Epithelial cell of esophagus (primary cell): ENCODE measurements around the gene GET4.
"Not testable (repeated sequence)": the region's sequence is repeated elsewhere in the genome, so short reads cannot be mapped to it uniquely, and the experiment has no call there.

ENCODE experiments used
- DNase-seq: peaks from one replicate; pipeline ENCODE4 v3.0.0; 2010; ENCODE audit warnings: low read depth
- H3K4me3 ChIP-seq: 2 replicates; pipeline ENCODE4 v1.5.1; 2011; ENCODE audit warnings: mild to moderate bottlenecking, low read length, control low read depth
- TF ChIP-seq, protein P1 (sequence below): IDR thresholded peaks from 2 replicates; pipeline ENCODE4 v1.5.1; 2011; ENCODE audit warnings: low read depth, mild to moderate bottlenecking, low read length, control low read depth, inconsistent platforms; ENCODE audit not compliant: insufficient read depth; ENCODE audit errors: missing control alignments

The GET4 gene

DNA sequence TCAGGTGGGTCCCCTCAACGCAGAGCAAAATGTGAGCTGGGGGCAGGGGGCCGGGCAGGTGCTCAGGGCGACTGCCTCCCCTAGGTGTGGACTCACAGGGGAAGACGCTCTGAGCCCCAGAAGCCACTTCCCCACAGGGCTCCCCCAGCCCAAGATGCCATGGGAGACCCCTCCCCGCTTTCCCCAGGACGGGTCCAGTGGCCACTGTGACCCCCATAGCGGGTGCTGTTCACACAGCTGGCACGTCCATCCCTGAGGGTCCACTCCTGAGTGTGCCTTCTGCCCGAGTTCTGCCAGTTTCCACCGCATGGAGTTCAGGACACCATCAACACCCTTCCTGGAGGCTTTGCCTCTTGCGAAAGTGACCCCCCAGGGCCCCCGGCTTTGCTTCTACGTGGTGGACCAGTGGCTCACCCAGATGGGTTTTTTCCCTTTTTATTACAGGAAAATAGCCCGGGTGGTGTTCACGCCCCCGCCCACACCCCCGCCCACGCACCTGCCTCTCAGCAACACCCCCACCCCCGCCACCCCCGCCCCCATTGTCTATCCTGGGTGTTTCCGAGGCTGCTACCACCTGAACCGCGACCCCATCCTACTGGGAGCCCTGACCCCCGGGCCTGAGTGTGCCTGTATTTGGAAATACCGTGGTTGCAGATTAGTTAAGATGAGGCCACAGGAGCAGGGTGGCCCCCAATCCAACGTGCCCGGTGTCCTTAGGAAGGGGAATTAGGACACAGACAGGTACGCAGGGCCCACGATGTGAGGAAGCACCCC lies 46.2 kb downstream of the GET4 start:
- TF ChIP-seq, protein P1, sequence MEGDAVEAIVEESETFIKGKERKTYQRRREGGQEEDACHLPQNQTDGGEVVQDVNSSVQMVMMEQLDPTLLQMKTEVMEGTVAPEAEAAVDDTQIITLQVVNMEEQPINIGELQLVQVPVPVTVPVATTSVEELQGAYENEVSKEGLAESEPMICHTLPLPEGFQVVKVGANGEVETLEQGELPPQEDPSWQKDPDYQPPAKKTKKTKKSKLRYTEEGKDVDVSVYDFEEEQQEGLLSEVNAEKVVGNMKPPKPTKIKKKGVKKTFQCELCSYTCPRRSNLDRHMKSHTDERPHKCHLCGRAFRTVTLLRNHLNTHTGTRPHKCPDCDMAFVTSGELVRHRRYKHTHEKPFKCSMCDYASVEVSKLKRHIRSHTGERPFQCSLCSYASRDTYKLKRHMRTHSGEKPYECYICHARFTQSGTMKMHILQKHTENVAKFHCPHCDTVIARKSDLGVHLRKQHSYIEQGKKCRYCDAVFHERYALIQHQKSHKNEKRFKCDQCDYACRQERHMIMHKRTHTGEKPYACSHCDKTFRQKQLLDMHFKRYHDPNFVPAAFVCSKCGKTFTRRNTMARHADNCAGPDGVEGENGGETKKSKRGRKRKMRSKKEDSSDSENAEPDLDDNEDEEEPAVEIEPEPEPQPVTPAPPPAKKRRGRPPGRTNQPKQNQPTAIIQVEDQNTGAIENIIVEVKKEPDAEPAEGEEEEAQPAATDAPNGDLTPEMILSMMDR, result no peak
- DNase-seq, result no peak
- H3K4me3 ChIP-seq, result no peak overlapping the region

DNA sequence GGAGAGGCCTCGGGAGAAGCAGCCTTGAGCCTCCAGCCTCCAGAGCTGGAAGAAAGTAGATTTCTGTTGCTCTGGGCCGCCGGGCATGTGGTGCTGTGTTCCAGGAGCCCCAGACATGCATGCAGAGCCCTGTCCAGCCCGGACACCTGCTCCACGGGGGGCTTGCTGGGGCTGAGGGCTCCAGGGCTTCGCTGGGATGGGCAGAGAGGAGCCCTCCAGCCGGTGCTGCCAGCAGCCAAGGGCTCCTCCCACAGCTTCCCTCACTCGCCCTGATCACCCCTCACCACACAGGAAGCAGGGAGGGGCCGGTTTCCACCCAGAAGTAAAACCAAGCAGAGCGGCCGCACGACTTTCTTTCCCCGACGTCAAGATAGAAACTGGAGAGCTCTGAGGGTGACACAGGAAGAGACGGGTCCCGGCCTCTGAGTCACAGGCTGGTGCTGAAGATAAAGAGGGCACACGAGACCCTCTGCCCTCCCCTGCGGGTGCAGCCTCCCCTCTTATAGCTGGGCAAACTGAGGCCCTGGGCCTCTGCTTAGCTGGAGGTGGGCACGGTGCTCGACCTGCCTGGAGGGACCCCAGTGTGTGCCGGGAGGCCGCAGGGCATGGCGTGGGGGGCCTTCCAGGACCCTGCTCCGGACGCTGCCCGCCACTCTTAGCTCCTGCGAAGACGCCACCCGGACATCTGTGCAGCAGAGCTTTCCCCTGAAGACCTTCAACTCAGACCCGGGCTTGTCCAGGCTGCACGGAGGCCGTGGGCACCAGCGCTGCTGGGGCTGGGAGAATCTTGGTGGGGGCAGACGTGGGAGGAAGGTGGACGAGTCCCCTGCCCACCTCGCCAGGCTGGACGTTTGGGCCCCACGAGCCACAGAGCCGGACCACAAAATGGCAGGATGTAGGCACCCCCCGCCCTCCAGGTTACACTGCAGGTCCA lies 47.0 kb downstream of the GET4 start:
- H3K4me3 ChIP-seq, result no peak overlapping the region
- TF ChIP-seq, protein P1, result no peak

DNA sequence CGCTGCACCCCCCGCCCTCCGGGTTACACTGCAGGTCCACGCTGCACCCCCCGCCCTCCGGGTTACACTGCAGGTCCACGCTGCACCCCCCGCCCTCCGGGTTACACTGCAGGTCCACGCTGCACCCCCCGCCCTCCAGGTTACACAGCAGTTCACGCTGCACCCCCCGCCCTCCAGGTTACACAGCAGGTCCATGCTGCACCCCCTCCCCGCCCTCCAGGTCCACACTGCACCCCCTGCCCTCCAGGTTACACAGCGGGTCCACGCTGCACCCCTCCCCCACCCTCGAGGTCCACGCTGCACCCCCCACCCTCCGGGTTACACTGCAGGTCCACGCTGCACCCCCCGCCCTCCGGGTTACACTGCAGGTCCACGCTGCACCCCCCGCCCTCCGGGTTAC lies 47.7 kb downstream of the GET4 start:
- not testable (repeated sequence) for DNase-seq

More for the DNA sequence above, 47.0 kb downstream of the GET4 start:
- DNase-seq, result no peak

DNA sequence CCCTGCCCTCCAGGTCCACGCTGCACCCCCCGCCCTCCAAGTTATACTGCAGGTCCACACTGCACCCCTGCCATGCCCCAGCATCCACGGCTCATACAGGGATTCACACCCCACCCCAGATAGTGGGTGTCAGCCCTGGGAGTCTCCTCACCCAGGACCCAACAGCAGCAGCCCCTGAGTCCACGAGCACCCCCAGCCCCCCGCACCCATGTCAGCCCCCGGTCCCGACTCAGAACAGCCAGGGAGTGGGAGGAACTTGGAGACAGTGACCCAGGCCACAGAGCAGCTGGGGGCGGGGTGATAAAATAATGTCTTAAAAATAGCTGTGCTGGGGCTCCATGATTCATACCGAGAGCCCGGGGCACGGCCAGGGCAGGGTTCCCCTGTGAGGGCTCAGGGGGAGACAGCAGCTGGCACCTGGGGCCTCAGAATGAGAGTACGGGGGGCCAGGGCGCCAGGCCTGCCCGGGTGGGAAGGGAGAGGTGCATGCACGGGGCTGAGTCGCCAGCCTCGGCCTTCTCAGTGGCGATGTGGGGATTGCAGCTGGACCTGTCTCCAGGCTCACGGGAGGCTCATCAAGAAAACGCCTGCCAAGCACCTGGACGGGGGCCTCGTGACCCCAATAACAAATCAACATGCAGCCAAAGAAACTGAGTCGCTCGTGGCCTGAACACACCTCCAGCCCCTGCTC lies 48.3 kb downstream of the GET4 start:
- TF ChIP-seq, protein P1, result no peak
- DNase-seq, result no peak

More for the DNA sequence above, 47.7 kb downstream of the GET4 start:
- H3K4me3 ChIP-seq, result not testable (repeated sequence)

DNA sequence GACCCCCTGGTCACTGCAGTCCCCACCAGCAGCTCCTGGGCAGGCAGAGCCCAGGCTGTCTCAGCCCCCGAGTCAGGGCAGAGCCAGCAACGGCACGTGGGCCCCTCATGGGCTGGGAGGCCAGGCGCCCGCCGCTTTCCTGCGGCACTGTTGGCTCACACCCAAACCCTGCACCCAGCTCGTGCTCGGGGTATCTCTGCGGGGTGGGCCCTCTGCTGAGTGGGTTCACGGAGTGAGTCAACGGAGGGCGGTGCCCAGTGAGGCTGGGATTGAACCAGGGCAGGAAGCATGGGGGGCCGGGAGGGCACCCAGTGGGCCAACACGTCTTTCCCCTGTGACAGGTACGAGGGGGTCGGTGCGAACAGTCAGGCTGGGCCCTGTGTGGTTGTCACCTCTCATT lies 49.2 kb downstream of the GET4 start:
- H3K4me3 ChIP-seq, result no peak overlapping the region
- TF ChIP-seq, protein P1, result no peak
- no peak for DNase-seq

More for the DNA sequence above, 48.3 kb downstream of the GET4 start:
- H3K4me3 ChIP-seq, result no peak overlapping the region

DNA sequence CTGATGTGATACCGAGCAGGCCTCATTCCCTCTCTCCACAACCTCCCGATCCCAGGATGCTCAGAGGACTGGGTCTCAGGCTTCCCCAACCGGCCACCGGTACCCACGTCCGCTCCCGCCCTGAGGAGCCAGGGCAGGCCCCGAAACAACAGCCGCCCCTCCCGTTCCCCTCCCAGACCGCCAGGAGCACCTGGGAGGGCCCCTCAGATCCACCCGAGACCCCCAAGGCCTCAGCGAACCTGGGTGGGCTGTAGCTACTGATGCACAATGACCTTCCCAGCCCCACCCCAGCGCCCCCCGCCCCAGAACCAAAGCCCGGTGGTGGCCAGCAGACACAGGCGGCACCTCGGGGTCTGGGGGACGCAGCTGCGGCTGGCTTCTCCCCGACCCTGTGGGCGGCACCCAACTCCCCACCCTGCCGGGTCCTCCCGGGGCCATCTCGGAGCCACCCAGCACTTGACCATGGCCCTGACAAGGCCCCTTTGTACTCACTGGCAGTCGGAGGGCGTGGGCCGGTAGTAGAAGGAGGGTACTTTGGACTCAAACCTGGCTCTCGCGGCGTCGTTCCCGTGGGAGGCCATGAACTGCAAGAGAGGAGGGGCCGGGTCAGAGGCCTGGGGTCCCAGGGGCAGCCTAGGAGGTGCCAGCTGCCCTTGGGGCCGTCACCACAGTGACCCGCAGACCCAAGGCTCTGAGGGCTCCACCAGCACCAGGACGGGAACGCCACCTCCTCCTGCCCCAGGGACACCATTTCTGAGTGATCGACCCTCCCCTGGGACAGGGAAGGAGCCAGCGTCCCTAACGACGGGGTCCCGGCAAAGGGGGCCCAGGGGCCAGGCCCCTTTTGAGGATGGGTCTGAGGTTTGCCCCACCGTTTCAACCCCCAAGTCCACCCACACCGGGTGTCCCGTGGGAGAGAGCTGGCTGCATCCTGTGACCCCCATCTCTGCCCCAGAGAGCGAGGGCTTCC lies 50.0 kb downstream of the GET4 start:
- TF ChIP-seq, protein P1, result no peak
- no peak overlapping the region for H3K4me3 ChIP-seq
- no peak for DNase-seq
